GM12878 (cell line): ENCODE data around the gene TUBA4B. TPM values are rescaled to one million over a fixed set of nuclear protein-coding genes. Genes with fewer than 3 reads are reported as not detected.

Experiments used
- ATAC-seq: fragments of 200-7000 bp; cut with Tn5 transposase; 3 replicates; pipeline ENCODE4 v1.9.1; 2020; ENCODE audit warnings: mild to moderate bottlenecking, moderate library complexity
- BruUV-seq: library from RNA; stranded (reverse); fragments of 400-500 nt; replicated peaks from 2 replicates; lab custom pipeline; 2021; lab: Mats Ljungman, UMichigan
- CTCF ChIA-PET: fragments of 300-600 bp; sonication (Branson Sonifier 250); formaldehyde crosslinking; extraction: SDS; loops from one replicate; lab custom pipeline; 2021; ENCODE audit warnings: inconsistent platforms; lab: Yijun Ruan, JAX
- POLR2A ChIA-PET: fragments of 350-600 bp; formaldehyde crosslinking; extraction: SDS; loops from one replicate; lab custom pipeline; 2021; ENCODE audit warnings: inconsistent platforms; lab: Charles Lee
- RAD21 ChIA-PET: fragments of 300-600 bp; sonication (Branson Sonifier 250); formaldehyde crosslinking; loops from one replicate; lab custom pipeline; 2023; ENCODE audit warnings: antibody characterized with exemption; ENCODE audit not compliant: unreplicated experiment; lab: Charles Lee
- SMC1A ChIA-PET: fragments of 300-600 bp; sonication (Branson Sonifier 250); formaldehyde crosslinking; loops from one replicate; lab custom pipeline; 2023; ENCODE audit not compliant: unreplicated experiment, uncharacterized antibody; lab: Charles Lee
- DNase-seq: peaks from one replicate; pipeline ENCODE4 v3.0.0-alpha.2; 2011; ENCODE audit warnings: low read depth, low spot score
- FAIRE-seq: peaks from 3 replicates; lab custom pipeline; 2011; peaks lifted over from hg19 to GRCh38; lab: Jason Lieb, UNC
- H2AFZ ChIP-seq: 2 replicates; pipeline ENCODE4 v1.6.0; 2011; ENCODE audit warnings: low read depth, low read length, control low read depth; ENCODE audit not compliant: control insufficient read depth
- H3K27ac ChIP-seq: 2 replicates; pipeline ENCODE4 v1.5.1; 2011; ENCODE audit warnings: control low read depth; ENCODE audit not compliant: control insufficient read depth, insufficient read depth
- H3K27me3 ChIP-seq, 2 experiments: replicated peaks in 1 of 2; 2 replicates each; pipeline versions ENCODE4 v1.6.0 to v1.6.1; 2011; ENCODE audit warnings: low read length in 1 of 2; ENCODE audit not compliant: control insufficient read depth in 2 of 2, insufficient read depth in 2 of 2
- H3K36me3 ChIP-seq, 2 experiments: 2 replicates each; pipeline ENCODE4 v1.5.1; 2011; ENCODE audit warnings: low read length in 1 of 2; ENCODE audit not compliant: control insufficient read depth in 2 of 2, insufficient read depth in 2 of 2
- H3K4me1 ChIP-seq: 2 replicates; pipeline ENCODE4 v1.6.1; 2011; ENCODE audit warnings: mild to moderate bottlenecking, low read length, moderate library complexity, mixed read lengths; ENCODE audit not compliant: control insufficient read depth, insufficient read depth
- H3K4me2 ChIP-seq: 2 replicates; pipeline ENCODE4 v1.6.0; 2011; ENCODE audit warnings: control low read depth; ENCODE audit not compliant: control insufficient read depth, insufficient read depth
- H3K4me3 ChIP-seq: fragments of 200-600 bp; sonication (generic); 2 replicates; pipeline ENCODE4 v1.5.1; 2016
- H3K79me2 ChIP-seq: 2 replicates; pipeline ENCODE4 v1.6.0; 2011; ENCODE audit warnings: low read length; ENCODE audit not compliant: control insufficient read depth, insufficient read depth
- H3K9ac ChIP-seq: 2 replicates; pipeline ENCODE4 v1.8.0; 2011; ENCODE audit warnings: low read length, control low read depth, mixed read lengths; ENCODE audit not compliant: control insufficient read depth, insufficient read depth
- H3K9me3 ChIP-seq: replicated peaks from 3 replicates; pipeline ENCODE4 v1.5.1; 2011; ENCODE audit warnings: mild to moderate bottlenecking, low read length; ENCODE audit not compliant: control insufficient read depth, insufficient read depth
- H4K20me1 ChIP-seq: 2 replicates; pipeline ENCODE4 v1.6.0; 2011; ENCODE audit not compliant: control insufficient read depth, insufficient read depth
- BACH1 ChIP-seq: fragments of 450-650 bp; IDR thresholded peaks from 2 replicates; pipeline ENCODE4 v1.6.1; 2017; ENCODE audit warnings: mild to moderate bottlenecking, borderline replicate concordance
- SIX5 ChIP-seq: IDR thresholded peaks from 2 replicates; pipeline ENCODE4 v1.6.1; 2011; ENCODE audit warnings: mild to moderate bottlenecking, low read depth, low read length, moderate library complexity; ENCODE audit not compliant: severe bottlenecking
- WRNIP1 ChIP-seq: IDR thresholded peaks from 2 replicates; pipeline ENCODE4 v1.6.1; 2011; ENCODE audit warnings: low read depth, low read length, improper control_type of control experiment, borderline replicate concordance
- WGBS: methylation state at CpG from one replicate; pipeline ENCODE4 v1.1.6; 2016; ENCODE audit warnings: low lambda C conversion rate; ENCODE audit not compliant: insufficient replicate concordance, insufficient coverage; ENCODE audit errors: missing lambda C conversion rate; 5-methylcytosine and 5-hydroxymethylcytosine counted together
- in situ Hi-C: fragments of 300-500 bp; cut with MboI; formaldehyde crosslinking; loops from 9 replicates; pipeline ENCODE4 v1.14.3; 2018; ENCODE audit warnings: mixed read lengths
- intact Hi-C: fragments of 100-400 bp; cut with micrococcal nuclease; formaldehyde crosslinking; loops from one replicate; pipeline ENCODE4 v1.14.2; 2022; ENCODE audit not compliant: unreplicated experiment
- polyA plus RNA-seq, 11 experiments: library from polyadenylated mRNA; depleted of rRNA in 4 of 11; unstranded in 6 of 11; stranded (reverse) in 5 of 11; fragments of >200 nt; fragmentation: Nextera tagmentation in 4 of 11; fragmentation: Illumina TruSeq in 1 of 11; extraction: Ambion mirVana in 4 of 11; extraction: Trizol in 1 of 11; gene quantifications; 1 replicate in 1 of 11; 2 replicates in 10 of 11; pipeline versions ENCODE4 v1.2.1 to v1.2.3, GENCODE V29; 2011 to 2016; ENCODE audit warnings: inconsistent platforms in 2 of 11, missing spikeins in 2 of 11, low read depth in 1 of 11
- total RNA-seq, 4 experiments: library from RNA; depleted of rRNA in 3 of 4; stranded (reverse); fragments of >200 nt in 3 of 4; fragmentation: Illumina TruSeq in 1 of 4; extraction: Trizol in 1 of 4; gene quantifications; 2 replicates each; pipeline versions ENCODE4 v1.2.1 to v1.2.3, GENCODE V29; 2013 to 2021
- TF ChIP-seq, protein P1 (sequence below): fragments of 450-650 bp; IDR thresholded peaks from 2 replicates; pipeline ENCODE4 v1.6.1; 2016; ENCODE audit warnings: mild to moderate bottlenecking, moderate library complexity, borderline replicate concordance
- TF ChIP-seq, protein P2 (sequence below): fragments of 450-650 bp; formaldehyde crosslinking; IDR thresholded peaks from 2 replicates; pipeline ENCODE4 v1.5.0; 2022; ENCODE audit warnings: mild to moderate bottlenecking, missing genetic modification characterization
- TF ChIP-seq, protein P3 (sequence below): fragments of 450-650 bp; IDR thresholded peaks from 2 replicates; pipeline ENCODE4 v1.6.1; 2017; ENCODE audit warnings: mild to moderate bottlenecking, moderate library complexity

Gene TUBA4B
- total and polyA plus RNA-seq, 10 of the 15 experiments (the other 5 are each of a cell fraction or from before 2014, with no cell fraction given) = 0.07 TPM; not detected in 9

DNA sequence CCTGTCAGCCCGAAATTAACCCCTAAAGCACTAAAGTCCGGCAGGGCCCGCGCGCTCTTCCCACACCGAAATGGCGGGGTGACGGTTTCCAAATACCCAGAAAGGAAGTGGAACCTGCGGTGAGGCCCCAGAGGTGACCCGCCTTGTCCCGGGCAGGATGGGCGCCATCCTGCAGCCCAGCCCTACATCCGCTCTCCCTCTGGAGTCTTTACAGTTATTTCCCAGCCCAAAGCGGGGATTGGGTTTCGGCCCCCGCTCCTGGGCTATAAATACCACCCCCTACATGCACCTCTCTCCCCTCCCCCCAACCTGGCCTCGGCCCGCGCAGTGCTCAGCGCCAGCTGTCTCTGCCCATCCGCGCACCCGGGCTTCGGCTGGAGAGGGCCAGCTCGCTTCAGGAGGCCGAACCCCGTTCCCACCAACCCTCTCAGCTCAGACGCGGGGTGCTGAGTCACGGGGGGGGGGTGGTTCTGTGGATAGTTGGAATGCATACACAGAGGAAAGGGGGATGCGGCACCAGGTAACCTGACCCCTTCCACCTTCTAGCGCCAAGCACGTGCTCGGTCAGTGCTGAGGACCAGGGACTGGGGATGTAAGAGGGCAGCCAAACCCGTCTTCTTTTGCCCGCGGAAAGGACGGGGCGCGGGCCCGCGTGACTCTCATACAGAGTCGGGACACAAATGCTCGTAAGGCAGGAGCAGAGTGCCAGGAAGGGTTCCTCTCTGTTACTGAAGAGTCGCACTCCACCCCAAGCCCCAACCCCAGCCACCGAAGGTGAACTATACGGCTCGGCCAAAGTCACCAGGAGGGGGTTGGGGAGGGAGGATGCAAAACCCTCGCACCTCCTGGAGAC, at the start of gene TUBA4B (continued):
- TF ChIP-seq, protein P1, sequence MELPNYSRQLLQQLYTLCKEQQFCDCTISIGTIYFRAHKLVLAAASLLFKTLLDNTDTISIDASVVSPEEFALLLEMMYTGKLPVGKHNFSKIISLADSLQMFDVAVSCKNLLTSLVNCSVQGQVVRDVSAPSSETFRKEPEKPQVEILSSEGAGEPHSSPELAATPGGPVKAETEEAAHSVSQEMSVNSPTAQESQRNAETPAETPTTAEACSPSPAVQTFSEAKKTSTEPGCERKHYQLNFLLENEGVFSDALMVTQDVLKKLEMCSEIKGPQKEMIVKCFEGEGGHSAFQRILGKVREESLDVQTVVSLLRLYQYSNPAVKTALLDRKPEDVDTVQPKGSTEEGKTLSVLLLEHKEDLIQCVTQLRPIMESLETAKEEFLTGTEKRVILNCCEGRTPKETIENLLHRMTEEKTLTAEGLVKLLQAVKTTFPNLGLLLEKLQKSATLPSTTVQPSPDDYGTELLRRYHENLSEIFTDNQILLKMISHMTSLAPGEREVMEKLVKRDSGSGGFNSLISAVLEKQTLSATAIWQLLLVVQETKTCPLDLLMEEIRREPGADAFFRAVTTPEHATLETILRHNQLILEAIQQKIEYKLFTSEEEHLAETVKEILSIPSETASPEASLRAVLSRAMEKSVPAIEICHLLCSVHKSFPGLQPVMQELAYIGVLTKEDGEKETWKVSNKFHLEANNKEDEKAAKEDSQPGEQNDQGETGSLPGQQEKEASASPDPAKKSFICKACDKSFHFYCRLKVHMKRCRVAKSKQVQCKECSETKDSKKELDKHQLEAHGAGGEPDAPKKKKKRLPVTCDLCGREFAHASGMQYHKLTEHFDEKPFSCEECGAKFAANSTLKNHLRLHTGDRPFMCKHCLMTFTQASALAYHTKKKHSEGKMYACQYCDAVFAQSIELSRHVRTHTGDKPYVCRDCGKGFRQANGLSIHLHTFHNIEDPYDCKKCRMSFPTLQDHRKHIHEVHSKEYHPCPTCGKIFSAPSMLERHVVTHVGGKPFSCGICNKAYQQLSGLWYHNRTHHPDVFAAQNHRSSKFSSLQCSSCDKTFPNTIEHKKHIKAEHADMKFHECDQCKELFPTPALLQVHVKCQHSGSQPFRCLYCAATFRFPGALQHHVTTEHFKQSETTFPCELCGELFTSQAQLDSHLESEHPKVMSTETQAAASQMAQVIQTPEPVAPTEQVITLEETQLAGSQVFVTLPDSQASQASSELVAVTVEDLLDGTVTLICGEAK = no peak

DNA sequence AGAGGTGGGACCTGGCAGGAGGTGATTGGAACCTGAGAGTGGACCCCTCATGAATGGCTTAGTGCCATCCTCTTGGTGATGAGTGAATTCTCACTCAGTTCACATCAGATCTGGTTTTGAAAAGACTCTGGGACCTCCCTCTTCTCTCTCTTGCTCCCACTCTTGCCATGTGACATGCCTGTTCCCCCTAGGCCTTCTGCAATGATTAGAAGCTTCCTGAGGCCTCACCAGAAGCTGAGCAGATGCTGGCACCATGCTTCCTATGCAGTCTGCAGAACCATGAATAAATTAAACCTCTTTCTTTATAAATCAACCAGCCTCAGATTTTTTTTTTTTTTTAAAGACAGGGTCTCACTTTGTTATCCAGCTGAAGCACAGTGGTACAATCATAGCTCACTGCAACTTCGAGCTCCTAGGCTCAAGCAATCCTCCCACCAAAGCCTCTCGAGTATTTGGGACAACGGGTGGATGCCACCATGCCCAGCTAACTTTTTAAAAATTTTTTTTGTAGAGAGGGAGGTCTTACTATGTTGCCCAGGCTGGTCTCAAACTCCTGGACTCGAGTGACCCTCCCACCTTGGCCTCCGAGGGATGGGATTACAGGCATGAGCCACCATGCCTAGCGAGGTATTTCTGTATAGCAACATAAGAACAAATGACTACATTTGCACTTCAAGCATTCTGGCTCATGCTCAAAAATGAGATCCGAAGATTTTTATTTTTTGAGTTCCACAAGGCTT, 48.4 kb upstream of the TUBA4B start:
- CTCF ChIA-PET = interaction anchor here (0.6 to 0.8 kb wide), 3 partner anchors 28 to 297 kb away, joined by 3 to 4 read pairs (median 3); partner anchors contain the start of genes CNPPD1 and DNPEP
- RAD21 ChIA-PET = no interaction called here
- Histone ChIP-seq H3K9me3 (no peaks in the 10 kb centered on the region), H3K36me3 (no peaks in the 10 kb centered on the region; a peak in 1 of 4 replicates), H3K27ac (no peak overlapping the region), H3K4me3 (no peak overlapping the region), H3K4me2 (no peak overlapping the region), H3K4me1 (peaks cover 8% of the 10 kb centered on the region), H3K79me2 (no peaks in the 10 kb centered on the region; the same call in 1 of the 2 replicates), H2AFZ (no peak overlapping the region), H4K20me1 (no peaks in the 10 kb centered on the region), H3K27me3 (no peaks in the 10 kb centered on the region), H3K9ac (no peak overlapping the region)
- BruUV-seq = no TSS peak
- FAIRE-seq (no peak), ATAC-seq (no peak), DNase-seq (no peak)
- intact Hi-C loops (loop anchor here (5.0 kb wide), 1 partner anchor 73 kb away; the partner anchor contains the start of gene DNAJB2), in situ Hi-C loops (loop anchor here (5.0 kb wide), 1 partner anchor 32 kb away; the partner anchor contains the start of gene SLC23A3)
- 82% methylated on average over 7 of the region's 7 CpGs for WGBS
- POLR2A ChIA-PET = interaction anchor here (0.6 to 1.4 kb wide), 4 partner anchors 28 to 649 kb away, joined by 3 to 8 read pairs (median 5); partner anchors contain the start of gene CNPPD1
- SMC1A ChIA-PET = no interaction called here
- TF ChIP-seq WRNIP1 (no peak), BACH1 (no peak), SIX5 (no peak)
- TF ChIP-seq, protein P2, sequence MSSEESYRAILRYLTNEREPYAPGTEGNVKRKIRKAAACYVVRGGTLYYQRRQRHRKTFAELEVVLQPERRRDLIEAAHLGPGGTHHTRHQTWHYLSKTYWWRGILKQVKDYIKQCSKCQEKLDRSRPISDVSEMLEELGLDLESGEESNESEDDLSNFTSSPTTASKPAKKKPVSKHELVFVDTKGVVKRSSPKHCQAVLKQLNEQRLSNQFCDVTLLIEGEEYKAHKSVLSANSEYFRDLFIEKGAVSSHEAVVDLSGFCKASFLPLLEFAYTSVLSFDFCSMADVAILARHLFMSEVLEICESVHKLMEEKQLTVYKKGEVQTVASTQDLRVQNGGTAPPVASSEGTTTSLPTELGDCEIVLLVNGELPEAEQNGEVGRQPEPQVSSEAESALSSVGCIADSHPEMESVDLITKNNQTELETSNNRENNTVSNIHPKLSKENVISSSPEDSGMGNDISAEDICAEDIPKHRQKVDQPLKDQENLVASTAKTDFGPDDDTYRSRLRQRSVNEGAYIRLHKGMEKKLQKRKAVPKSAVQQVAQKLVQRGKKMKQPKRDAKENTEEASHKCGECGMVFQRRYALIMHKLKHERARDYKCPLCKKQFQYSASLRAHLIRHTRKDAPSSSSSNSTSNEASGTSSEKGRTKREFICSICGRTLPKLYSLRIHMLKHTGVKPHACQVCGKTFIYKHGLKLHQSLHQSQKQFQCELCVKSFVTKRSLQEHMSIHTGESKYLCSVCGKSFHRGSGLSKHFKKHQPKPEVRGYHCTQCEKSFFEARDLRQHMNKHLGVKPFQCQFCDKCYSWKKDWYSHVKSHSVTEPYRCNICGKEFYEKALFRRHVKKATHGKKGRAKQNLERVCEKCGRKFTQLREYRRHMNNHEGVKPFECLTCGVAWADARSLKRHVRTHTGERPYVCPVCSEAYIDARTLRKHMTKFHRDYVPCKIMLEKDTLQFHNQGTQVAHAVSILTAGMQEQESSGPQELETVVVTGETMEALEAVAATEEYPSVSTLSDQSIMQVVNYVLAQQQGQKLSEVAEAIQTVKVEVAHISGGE (CRISPR knock-in tag) = no peak
- TF ChIP-seq, protein P3, sequence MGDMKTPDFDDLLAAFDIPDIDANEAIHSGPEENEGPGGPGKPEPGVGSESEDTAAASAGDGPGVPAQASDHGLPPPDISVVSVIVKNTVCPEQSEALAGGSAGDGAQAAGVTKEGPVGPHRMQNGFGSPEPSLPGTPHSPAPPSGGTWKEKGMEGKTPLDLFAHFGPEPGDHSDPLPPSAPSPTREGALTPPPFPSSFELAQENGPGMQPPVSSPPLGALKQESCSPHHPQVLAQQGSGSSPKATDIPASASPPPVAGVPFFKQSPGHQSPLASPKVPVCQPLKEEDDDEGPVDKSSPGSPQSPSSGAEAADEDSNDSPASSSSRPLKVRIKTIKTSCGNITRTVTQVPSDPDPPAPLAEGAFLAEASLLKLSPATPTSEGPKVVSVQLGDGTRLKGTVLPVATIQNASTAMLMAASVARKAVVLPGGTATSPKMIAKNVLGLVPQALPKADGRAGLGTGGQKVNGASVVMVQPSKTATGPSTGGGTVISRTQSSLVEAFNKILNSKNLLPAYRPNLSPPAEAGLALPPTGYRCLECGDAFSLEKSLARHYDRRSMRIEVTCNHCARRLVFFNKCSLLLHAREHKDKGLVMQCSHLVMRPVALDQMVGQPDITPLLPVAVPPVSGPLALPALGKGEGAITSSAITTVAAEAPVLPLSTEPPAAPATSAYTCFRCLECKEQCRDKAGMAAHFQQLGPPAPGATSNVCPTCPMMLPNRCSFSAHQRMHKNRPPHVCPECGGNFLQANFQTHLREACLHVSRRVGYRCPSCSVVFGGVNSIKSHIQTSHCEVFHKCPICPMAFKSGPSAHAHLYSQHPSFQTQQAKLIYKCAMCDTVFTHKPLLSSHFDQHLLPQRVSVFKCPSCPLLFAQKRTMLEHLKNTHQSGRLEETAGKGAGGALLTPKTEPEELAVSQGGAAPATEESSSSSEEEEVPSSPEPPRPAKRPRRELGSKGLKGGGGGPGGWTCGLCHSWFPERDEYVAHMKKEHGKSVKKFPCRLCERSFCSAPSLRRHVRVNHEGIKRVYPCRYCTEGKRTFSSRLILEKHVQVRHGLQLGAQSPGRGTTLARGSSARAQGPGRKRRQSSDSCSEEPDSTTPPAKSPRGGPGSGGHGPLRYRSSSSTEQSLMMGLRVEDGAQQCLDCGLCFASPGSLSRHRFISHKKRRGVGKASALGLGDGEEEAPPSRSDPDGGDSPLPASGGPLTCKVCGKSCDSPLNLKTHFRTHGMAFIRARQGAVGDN = no peak
